Fibroblast of the aortic adventitia (primary cell): ENCODE data around the gene GLDC. TPM values are rescaled to one million over a fixed set of nuclear protein-coding genes. Genes with fewer than 3 reads are reported as not detected.
"Not testable (repeated sequence)": the region's sequence is repeated elsewhere in the genome, so short reads cannot be mapped to it uniquely, and the experiment has no call there.

ENCODE experiments used
- DNase-seq: peaks from one replicate; pipeline ENCODE4 v3.0.0-alpha.2; 2010; ENCODE audit warnings: low read depth
- H3K4me3 ChIP-seq: 2 replicates; pipeline ENCODE4 v1.5.1; 2011; ENCODE audit warnings: low read depth, mild to moderate bottlenecking, control low read depth, low read length, moderate library complexity
- total RNA-seq: library from RNA; depleted of rRNA; stranded (reverse); fragments of >200 nt; gene quantifications from 2 replicates; pipeline ENCODE4 v1.2.3, GENCODE V29; 2012; ENCODE audit warnings: low replicate concordance
- TF ChIP-seq, protein P1 (sequence below): IDR thresholded peaks from 2 replicates; pipeline ENCODE4 v1.5.1; 2011; ENCODE audit warnings: mild to moderate bottlenecking, low read length, control low read depth, inconsistent platforms; ENCODE audit not compliant: insufficient read depth

The GLDC gene
- total RNA-seq, 1 donor: 1.8 TPM

DNA sequence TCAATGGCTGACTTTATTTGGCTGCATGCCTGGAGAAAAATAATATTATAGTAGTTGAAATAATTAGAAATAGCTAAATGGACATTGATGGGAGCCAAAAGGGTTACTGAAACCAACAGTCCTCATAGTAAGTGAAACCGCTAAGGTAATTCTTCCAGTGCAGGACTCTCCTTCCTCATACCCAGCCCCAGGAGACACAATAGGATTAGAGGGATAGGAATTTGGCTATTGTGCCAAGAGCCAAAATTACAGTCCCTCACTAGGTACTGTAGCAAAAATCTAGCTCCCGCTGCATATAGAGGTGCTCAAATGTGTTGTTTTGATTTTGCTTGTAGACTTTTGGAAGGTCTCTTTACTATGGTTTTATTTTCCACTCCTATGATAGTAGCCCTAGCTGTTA, 20.2 kb downstream of the GLDC start:
- TF ChIP-seq, protein P1, sequence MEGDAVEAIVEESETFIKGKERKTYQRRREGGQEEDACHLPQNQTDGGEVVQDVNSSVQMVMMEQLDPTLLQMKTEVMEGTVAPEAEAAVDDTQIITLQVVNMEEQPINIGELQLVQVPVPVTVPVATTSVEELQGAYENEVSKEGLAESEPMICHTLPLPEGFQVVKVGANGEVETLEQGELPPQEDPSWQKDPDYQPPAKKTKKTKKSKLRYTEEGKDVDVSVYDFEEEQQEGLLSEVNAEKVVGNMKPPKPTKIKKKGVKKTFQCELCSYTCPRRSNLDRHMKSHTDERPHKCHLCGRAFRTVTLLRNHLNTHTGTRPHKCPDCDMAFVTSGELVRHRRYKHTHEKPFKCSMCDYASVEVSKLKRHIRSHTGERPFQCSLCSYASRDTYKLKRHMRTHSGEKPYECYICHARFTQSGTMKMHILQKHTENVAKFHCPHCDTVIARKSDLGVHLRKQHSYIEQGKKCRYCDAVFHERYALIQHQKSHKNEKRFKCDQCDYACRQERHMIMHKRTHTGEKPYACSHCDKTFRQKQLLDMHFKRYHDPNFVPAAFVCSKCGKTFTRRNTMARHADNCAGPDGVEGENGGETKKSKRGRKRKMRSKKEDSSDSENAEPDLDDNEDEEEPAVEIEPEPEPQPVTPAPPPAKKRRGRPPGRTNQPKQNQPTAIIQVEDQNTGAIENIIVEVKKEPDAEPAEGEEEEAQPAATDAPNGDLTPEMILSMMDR: no peak
- no peak overlapping the region for H3K4me3 ChIP-seq
- DNase-seq: no peak

DNA sequence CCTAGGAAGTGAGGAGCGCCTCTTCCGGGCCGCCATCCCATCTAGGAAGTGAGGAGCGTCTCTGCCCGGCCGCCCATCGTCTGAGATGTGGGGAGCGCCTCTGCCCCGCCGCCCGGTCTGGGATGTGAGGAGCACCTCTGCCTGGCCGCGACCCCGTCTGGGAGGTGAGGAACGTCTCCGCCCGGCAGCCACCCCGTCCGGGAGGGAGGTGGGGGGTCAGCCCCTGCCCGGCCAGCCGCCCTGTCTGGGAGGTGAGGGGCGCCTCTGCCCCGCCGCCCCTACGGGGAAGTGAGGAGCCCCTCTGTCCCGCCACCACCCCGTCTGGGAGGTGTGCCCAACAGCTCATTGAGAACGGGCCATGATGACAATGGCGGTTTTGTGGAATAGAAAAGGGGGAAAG, 22.7 kb downstream of the GLDC start:
- DNase-seq, H3K4me3 ChIP-seq: not testable (repeated sequence)

DNA sequence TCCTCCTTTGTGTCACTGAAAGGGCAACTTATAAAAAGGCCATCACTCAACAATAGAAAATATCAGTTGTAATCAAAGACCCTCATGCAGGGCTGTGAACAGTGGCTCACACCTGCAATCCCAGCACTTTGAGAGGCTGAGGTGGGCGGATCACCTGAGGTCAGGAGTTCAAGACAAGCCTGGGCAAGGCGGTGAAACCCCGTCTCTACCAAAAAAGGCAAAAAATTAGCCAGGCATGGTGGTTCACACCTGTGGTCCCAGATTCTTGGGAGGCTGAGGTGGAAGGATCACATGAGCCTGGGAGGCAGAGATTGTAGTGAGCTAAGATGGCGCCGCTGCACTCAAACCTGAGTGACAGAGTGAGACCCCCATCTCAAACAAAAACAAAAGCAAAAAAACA, 24.7 kb downstream of the GLDC start:
- no peak for DNase-seq
- no peak overlapping the region for H3K4me3 ChIP-seq
- TF ChIP-seq, protein P1: no peak

DNA sequence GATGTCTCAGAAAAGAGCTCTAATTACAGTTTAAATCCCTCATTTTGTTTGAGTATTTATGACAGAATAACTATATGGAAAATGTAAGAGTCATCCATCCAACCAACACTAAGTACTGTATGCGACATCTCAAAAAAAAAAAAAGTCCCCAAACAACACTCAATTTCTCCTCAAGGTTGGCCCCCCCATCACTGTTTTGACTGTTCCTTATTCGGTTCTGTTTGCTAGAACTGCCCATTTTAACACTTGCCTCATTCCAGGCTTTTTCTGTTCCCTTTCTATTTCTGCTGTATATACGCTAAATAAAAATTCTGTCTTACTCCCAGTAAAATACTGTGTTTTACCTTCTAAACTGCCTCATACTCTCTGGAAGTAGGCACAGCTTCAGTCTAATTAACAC, 25.2 kb downstream of the GLDC start:
- H3K4me3 ChIP-seq: no peak overlapping the region
- TF ChIP-seq, protein P1: no peak
- no peak for DNase-seq

DNA sequence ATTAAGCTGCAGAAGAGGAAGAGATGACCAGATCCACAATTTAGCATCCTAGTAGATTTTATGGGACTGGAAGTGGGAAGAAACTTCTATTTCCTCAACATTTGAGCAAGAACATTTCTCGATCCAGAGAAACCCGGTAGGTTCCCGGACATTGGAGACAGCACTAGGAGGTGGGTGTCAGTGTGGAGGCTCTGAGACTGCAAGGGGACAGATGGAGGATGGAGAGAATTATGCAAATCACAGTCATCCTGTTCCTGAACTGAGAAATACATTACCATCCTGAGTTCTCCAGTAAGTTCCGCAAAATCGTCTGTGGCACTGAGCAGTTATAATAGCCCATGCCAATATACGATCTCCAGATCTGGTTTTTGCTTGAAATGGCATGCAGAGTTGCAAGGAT, 25.6 kb downstream of the GLDC start:
- no peak for DNase-seq
- TF ChIP-seq, protein P1: no peak
- H3K4me3 ChIP-seq: no peak overlapping the region

DNA sequence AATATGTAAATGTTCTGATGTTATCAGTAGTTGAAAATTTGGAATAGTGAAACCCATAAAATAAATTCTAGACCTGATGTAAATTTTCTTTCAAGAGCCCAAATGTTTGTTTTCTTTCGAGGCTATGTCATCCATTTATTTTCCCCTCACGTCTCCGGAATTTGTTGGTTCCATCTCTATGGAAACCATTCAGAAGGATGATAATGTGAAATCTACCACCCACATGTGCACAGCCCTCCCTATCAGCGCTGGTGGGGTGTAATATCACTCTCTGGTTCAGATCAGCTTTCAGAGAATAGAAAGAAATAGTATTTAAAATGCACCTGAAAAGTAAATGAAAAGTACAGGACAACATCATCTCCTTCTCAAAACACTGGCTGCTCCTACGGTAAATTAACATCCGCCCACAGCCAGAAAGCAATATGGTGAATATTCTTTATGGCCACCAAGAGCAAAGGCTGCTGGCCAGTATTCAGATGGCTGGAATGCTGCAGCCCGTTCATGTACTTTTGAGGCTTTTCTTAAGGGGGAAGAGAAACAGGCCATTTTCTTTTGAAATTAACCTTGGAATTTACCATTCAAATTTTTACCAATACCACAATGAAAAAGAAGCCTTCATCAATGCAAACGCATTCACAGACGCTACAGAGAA, 28.5 kb downstream of the GLDC start:
- TF ChIP-seq, protein P1: no peak
- DNase-seq: no peak

DNA sequence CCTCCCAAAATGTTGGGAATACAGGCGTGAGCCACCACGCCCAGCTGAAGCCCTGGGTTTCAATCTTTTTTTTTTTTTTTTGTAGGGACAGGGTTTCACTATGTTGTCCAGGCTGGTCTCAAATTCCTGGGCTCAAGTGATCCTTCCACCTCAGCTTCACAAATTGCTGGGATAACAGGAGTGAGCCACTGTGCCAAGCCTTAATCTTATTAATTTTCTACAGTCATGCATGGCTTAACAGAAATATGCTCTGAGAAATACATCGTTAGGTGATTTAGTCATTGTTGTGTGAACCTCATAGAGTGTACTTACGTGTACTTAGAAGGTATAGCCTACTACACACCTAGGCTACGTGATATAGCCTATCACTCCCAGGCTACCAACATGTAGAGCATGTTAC, 31.0 kb downstream of the GLDC start:
- TF ChIP-seq, protein P1: no peak
- no peak for DNase-seq
- no peak overlapping the region for H3K4me3 ChIP-seq

More for the DNA sequence above, 28.5 kb downstream of the GLDC start:
- H3K4me3 ChIP-seq: no peak overlapping the region
